Measurements from ENCODE around the gene CCL26.
"Not testable (repeated sequence)": the region's sequence is repeated elsewhere in the genome, so short reads cannot be mapped to it uniquely, and the experiment has no call there.

The CCL26 gene

DNA sequence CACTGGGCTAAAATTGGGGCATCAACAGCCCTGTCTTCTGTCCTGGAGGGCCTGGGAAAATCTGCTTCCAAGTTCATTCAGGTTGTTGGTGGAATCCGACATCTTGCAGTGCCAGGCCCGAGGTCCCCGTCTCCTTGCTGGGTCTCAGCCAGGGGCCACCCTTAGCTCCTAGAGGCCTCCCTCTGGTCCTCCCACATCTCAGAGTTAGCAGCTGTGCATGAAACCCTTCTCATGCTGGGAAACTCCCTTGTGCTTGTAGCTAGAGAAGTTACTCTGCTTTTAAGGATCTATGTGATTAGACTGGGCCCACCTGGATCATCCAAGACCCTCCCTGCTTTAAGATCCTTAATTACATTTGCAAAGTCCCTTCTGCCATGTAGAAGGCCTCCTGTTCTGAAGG is 48.6 kb downstream of the CCL26 start:
- no peak overlapping the region for H3K4me3 ChIP-seq (ENCODE audit: low read depth, low read length)
- TF ChIP-seq, protein P1, sequence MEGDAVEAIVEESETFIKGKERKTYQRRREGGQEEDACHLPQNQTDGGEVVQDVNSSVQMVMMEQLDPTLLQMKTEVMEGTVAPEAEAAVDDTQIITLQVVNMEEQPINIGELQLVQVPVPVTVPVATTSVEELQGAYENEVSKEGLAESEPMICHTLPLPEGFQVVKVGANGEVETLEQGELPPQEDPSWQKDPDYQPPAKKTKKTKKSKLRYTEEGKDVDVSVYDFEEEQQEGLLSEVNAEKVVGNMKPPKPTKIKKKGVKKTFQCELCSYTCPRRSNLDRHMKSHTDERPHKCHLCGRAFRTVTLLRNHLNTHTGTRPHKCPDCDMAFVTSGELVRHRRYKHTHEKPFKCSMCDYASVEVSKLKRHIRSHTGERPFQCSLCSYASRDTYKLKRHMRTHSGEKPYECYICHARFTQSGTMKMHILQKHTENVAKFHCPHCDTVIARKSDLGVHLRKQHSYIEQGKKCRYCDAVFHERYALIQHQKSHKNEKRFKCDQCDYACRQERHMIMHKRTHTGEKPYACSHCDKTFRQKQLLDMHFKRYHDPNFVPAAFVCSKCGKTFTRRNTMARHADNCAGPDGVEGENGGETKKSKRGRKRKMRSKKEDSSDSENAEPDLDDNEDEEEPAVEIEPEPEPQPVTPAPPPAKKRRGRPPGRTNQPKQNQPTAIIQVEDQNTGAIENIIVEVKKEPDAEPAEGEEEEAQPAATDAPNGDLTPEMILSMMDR (IDR thresholded peaks at IDR 0.05; ENCODE audit: borderline replicate concordance, insufficient read depth, low read depth, low read length), result no peak

DNA sequence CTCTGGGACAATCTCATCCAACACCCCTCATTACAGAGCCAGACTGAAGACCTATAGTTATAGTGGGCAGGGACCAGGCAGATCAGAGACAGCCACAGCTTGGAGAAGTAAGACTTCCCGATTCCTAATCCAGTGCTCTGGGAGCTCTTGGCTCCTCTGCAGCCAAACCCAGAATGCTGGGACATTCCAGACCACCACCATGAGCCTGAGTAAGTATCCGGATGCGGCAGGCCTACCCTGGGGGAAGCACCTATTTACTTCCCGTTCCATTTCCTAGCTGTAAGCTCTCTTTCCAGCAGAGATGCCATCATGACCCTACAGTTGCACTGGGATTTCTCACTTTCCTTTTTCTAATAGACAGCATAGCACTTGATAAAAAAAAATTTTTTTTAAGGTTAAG is 49.6 kb downstream of the CCL26 start:
- no peak overlapping the region for H3K4me3 ChIP-seq (ENCODE audit: low read depth, low read length)
- TF ChIP-seq, protein P1 (IDR thresholded peaks at IDR 0.05; ENCODE audit: borderline replicate concordance, insufficient read depth, low read depth, low read length), result no peak

DNA sequence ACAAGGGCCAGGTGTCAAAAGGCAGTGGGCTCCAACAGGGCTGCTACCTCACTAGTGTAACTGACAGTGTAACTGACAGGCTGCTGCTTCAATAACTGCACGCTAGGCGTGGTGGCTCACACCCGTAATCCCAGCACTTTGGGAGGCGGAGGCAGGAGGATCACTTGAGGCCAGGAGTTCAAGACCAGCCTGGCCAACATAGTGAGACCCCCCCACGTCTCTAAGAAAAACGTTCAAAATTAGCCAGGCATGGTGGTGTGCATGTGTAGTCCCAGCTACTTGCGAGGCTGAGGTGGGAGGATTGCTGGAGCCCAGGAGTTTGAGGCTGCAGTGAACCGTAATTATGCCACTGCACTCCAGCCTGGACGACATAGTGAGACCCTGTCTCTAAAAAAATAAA is 50.1 kb downstream of the CCL26 start:
- not testable (repeated sequence) for H3K4me3 ChIP-seq (ENCODE audit: low read depth, low read length)

DNA sequence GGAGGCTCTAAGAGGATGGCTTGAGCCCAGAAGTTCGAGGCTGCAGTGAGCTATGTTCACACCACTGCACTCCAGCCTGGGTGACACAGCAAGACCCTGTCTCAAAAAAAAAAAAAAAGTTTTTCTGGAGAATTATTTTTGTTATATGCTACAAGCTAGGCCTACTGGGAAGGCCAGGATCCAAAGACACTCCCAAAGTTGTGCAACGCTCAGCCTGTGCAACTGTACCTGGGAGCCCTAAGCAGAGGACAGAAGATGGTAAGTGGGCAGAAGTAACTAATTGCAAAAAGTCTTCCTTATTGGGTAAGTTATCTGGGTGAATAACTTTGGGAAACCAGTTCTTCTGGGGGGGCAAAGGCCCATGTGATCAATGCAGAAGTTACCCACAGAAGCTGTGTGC is 50.6 kb downstream of the CCL26 start:
- TF ChIP-seq, protein P1 (IDR thresholded peaks at IDR 0.05; ENCODE audit: borderline replicate concordance, insufficient read depth, low read depth, low read length), result no peak
- no peak overlapping the region for H3K4me3 ChIP-seq (ENCODE audit: low read depth, low read length)

DNA sequence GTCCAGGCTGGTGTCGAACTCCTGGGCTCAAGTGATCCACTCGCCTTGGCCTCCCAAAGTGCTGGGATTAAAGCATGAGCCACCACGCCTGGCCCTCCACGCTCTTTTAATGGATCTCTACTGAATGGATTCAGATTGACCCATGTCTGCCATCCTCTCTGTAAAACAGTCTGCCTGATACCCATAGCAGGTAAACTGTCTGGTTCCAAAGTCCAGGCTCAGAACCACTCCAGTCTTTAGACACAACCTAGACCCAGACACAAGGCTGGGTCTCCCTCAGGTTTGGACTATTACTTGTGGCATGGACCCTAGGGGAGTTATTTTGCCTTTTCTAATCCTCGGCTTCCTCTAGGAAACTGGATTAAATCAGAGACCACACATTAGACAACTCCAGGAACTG is 52.4 kb downstream of the CCL26 start:
- TF ChIP-seq, protein P1 (IDR thresholded peaks at IDR 0.05; ENCODE audit: borderline replicate concordance, insufficient read depth, low read depth, low read length), result no peak
- H3K4me3 ChIP-seq (ENCODE audit: low read depth, low read length), result no peak overlapping the region
